ENCODE data around the gene KCNN4. TPM values are rescaled to one million over a fixed set of nuclear protein-coding genes. Genes with fewer than 3 reads are reported as not detected.

Gene KCNN4
- total and polyA plus RNA-seq, 2 experiments from 2014 or later, result 0.86 to 3.2 TPM

GRCh38 chr19:43783636-43784035 lies 2.9 kb upstream of the KCNN4 start:
- Mint-ChIP-seq H3K9me3 (no peaks in the 10 kb centered on the region; the same call in 2 of the 3 replicates), H3K36me3 (ENCODE audit: low read depth) (no peaks in the 10 kb centered on the region), H3K4me3 (no peak overlapping the region), H3K27ac (no peak overlapping the region), H3K27me3 (ENCODE audit: insufficient read depth, low read depth, poor library complexity) (peaks cover 12% of the 10 kb centered on the region), H3K4me1 (peaks cover 22% of the 10 kb centered on the region)
- no peak for TF ChIP-seq ZNF462 (CRISPR knock-in tag; IDR thresholded peaks at IDR 0.05)
- no peak for TF ChIP-seq CTCF (conservative IDR thresholded peaks at IDR 0.05; ENCODE audit: low read depth in 2 of 2)
- TF ChIP-seq NANOG (IDR thresholded peaks at IDR 0.05; ENCODE audit: borderline replicate concordance), result no peak
- TF ChIP-seq ZNF114 (CRISPR knock-in tag; IDR thresholded peaks at IDR 0.05), result no peak
- no peak for TF ChIP-seq REST (IDR thresholded peaks at IDR 0.05; ENCODE audit: unreplicated experiment)
- no peak for TF ChIP-seq CREB1 (CRISPR knock-in tag; IDR thresholded peaks at IDR 0.05; ENCODE audit: low read depth)
- no peak for TF ChIP-seq JUNB (IDR thresholded peaks at IDR 0.05; ENCODE audit: unreplicated experiment)
- TF ChIP-seq STAT1 (IDR thresholded peaks at IDR 0.05; ENCODE audit: unreplicated experiment), result no peak
- no peak for TF ChIP-seq ZNF331 (CRISPR knock-in tag; IDR thresholded peaks at IDR 0.05; ENCODE audit: low read depth)
- TF ChIP-seq, protein P1, sequence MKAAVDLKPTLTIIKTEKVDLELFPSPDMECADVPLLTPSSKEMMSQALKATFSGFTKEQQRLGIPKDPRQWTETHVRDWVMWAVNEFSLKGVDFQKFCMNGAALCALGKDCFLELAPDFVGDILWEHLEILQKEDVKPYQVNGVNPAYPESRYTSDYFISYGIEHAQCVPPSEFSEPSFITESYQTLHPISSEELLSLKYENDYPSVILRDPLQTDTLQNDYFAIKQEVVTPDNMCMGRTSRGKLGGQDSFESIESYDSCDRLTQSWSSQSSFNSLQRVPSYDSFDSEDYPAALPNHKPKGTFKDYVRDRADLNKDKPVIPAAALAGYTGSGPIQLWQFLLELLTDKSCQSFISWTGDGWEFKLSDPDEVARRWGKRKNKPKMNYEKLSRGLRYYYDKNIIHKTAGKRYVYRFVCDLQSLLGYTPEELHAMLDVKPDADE (IDR thresholded peaks at IDR 0.05), result no peak
- no peak for TF ChIP-seq EZH2phosphoT487 (IDR thresholded peaks at IDR 0.05; ENCODE audit: unreplicated experiment)
- no peak for TF ChIP-seq POLR2AphosphoS5 (IDR thresholded peaks at IDR 0.05; ENCODE audit: low read depth)
- TF ChIP-seq EZH2 (IDR thresholded peaks at IDR 0.05; ENCODE audit: low read depth, unreplicated experiment), result no peak
- ATAC-seq (no peak), DNase-seq (ENCODE audit: low spot score) (no peak)
- Histone ChIP-seq H3K27me3 (ENCODE audit: insufficient read depth) (0 out of 2 replicates have a peak, but pooled peaks cover 3% of the 10 kb centered on the region), H3K36me3 (ENCODE audit: insufficient read depth) (no peaks in the 10 kb centered on the region), H4K20me1 (replicated peaks; ENCODE audit: insufficient read depth) (0 out of 2 replicates have a peak, but pooled peaks cover 1% of the 10 kb centered on the region), H3K4me2 (no peak overlapping the region), H3K9me2 (ENCODE audit: insufficient read depth) (no peaks in the 10 kb centered on the region), H3K4me3 (no peak overlapping the region), H3K4me1 (ENCODE audit: insufficient read depth) (peaks cover 7% of the 10 kb centered on the region; the same call in 1 of the 2 replicates), H3K79me2 (replicated peaks; ENCODE audit: insufficient read depth) (no peaks in the 10 kb centered on the region), H3K27ac (ENCODE audit: low read depth) (no peak overlapping the region), H2AFZ (peak overlapping the region; percentile 38; the same call in 1 of the 2 replicates), H3F3A (replicated peaks; ENCODE audit: low read depth) (no peaks in the 10 kb centered on the region)
